GM18873 (cell line): ENCODE measurements around the gene LYSMD4.
"Not testable (repeated sequence)": the region's sequence is repeated elsewhere in the genome, so short reads cannot be mapped to it uniquely, and the experiment has no call there.

Source experiments
- ATAC-seq: cut with Tn5 transposase; IDR thresholded peaks from one replicate; pipeline ENCODE4 v1.9.1; 2021; ENCODE audit warnings: mild to moderate bottlenecking, moderate library complexity, moderate number of reproducible peaks; ENCODE audit not compliant: unreplicated experiment, low FRiP score

Gene LYSMD4

DNA sequence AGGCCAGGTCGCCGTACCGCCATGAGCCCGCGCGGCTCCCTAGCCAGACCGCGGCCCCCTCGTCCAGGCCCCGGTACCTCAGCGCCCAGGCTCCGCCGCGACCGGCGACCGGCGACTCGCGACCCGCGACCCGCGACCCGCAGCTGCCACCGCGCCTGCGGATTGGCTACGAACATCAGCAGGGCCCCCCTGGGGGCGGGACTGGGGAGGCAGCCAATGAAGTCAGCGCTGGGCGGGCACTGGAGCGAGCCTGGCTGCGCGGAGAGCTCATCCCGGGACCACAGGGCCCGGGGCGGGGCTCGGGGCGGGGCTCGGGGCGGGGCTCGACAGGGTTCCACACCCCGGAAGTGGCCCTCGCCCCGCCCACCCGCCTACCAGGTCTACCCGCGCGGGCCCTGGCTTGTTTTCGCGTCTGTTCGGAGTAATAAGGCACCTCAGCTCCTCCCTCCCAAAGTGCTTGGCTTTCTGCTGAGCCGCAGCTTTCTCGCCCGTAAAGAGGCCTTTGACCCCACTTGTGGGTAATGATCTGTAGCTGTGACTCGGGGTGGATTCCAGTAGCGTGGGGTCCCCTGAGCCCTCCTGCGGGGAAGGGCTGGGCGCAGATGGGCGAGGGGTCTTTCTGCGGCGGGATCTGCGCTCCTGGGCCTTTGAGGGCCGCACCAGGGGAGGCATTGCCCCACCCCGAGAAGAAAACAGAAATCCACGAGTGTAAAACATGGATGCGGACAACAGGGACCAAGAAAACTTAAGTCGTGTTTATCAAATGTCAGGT is at the start of gene LYSMD4:
Gene LYSMD4 (minus strand): TSS at position 170 of the 772 bp plus-strand sequence. CDS start 1,438 bp downstream, outside the sequence.
- peak; percentile 95 for ATAC-seq

DNA sequence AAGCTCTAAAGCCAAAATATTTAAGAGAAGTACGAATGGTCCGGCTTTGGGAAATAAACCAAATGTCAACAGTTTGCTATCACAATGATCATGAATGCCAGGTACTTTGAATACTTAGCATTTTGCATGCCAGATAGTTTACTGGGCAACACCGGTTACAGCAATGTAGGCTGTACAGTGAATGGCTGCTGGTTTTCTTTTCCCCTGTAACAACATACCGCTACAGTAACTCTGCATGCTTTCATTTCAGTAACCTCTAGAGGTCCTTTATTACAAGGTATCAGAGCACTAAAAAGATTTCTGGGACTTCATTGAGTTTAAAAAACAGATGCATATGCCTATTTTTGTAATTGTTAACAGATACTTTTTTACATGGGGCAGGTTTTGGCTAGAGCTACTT is 48.8 kb upstream of the LYSMD4 start:
- not testable (repeated sequence) for ATAC-seq

DNA sequence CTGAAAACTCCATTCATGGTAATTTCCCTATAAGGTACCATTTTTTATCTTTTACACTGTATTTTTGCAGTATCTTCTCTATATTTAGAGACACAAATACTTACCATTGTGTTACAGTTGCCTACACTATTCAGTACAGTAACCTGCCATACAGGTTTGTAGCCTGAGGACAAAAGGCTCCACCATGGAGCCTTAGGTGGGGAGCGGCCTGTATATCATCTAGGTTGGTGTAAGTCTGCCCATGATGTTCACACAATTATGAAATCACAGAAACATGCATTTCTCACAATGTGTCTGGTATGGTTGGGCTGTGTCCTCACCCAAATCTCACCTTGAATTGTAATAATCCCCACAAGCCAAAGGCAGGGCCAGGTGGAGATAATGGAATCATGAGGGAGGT is 43.9 kb upstream of the LYSMD4 start:
- no peak for ATAC-seq

DNA sequence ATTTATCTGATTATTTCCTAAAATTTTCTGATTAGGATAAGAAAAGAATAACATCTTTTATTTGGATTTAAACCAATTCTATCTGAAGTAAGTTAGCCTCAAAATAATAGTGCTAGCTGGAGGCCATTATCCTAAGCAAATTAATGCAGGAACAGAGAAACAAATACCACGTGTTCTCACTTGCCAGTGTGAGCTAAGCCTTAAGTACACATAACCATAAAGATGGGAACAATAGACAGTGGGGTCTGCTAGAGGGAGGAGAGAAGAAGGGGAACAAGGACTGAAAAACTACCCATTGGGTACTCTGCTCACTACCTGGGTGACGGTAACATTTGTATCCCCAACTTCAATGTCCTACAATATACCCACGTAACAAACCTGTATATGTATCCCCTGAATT is 31.3 kb upstream of the LYSMD4 start:
- ATAC-seq: no peak

DNA sequence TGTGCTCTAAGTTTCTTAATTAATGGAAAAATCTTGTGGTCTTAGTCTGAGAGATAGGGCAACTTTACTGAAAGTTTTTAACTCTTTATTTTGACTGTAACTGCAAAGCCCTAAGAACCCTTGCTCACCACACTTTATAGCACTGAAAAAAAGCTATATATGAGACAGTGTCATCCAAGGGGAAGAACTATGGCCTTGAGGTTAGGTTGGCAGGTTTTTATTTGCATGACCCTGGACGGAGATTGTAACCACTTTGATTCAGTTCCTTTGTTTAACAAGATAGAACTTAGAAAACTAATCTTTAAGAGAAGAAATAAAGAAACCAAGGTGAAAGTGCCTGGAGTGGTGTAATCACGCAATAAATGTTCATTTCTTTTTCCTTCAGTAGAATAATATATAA is 30.6 kb upstream of the LYSMD4 start:
- ATAC-seq: no peak

DNA sequence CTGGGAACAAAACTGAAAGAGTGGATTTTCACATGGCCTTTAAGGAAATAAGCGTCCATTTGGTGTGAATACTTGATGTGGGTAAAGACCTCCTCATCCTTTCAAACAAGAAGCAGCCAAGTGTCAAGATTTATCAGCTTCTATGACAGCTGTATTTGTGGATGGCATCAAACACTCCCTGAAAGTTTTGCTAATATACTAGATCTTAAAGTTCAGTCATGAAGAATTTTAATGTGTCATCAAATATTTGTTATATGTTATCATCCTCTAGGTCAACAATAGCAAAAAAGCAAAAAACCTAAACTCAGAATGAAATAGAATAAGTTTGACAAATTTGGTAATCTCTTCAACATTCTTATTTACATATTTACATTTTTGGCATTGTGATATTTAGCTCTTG is 29.1 kb upstream of the LYSMD4 start:
- no peak for ATAC-seq

DNA sequence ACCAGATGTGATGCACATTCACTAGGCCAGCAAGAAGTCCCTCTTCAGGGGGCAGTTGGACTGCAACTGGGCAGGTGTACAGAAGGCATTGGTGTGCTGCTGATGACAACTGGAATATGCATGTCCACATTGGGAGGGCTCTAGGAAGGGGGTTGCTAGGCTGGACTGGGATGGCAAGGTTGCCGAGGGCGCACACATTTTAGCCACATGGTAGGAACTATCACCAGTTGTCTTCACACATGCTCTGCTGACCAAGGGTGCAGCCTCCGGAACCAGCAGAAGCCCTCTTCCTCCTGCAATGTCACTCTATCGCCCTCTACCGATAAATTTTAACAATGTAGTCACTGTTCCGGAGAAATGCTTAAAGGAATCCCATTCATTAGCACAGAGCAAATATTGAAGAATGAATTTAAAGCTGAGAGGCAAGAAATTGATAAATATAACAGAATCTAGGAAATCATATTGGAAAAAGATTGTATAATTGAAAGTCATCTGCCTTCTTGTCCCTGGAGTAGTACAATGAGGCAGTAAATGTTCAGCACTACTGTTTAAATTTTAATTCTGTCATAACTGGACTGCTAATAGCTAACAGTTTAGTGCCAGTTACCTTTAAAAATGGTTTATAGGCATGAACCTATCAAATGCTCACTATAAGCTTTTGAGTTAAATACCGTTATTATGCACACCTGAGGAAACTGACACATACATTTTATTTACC is 22.6 kb upstream of the LYSMD4 start:
- peak; percentile 74 for ATAC-seq

DNA sequence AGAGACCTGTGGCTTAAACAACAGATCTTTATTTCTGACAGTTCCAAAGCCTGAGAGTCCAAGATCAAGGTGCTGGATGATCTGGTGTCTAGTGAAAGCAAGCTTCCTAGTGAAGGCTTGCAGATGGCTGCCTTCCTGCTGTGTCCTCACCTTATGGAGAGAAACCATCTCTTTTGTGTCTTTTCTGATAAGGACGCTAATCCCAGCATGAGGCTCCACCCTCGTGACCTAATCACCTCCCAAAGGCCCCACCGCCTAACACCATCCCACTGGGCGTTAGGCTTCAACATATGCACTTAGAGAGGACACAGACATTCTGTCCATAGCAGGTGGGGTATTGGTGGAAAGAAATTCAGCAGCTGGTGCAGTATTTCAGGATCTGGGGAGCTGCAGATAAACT is 19.8 kb upstream of the LYSMD4 start:
- ATAC-seq: no peak

DNA sequence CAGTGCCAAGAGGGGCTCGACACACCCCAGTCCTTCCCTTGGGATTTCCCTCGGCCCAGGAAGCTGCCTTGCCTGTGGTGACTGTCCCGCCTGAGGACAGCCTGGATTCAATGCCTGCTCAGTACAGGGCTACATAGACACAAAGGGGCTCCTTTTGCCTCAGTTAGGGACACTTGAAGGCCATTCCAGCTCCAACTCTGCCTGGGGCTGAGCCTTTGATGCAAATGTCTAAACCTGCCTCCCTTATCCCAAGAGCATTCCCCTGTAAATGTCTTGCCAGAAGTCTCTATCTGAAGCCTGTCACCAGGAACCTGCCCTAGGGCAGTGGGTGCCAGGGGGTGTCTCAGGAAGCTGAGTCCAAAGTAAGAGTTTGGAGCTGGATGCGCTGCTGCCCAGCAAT is 19.3 kb upstream of the LYSMD4 start:
- ATAC-seq: no peak

DNA sequence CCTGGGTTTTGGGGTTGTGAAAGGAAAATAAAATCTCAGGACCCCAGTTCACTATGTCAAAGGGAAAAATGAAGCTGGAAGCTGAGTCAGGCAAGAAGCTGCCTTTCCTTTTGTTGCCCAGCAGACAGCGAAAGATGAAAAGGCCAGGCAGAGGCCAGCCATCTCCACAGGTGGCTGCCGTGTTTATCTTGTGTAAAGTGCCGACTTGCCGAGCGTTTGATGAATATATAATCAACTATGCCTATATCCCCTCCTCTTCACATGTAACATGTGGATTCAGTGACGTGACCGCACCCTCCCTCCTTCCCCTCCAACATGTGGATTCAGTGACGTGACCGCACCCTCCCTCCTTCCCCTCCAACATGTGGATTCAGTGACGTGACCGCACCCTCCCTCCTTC is 17.1 kb upstream of the LYSMD4 start:
- not testable (repeated sequence) for ATAC-seq

DNA sequence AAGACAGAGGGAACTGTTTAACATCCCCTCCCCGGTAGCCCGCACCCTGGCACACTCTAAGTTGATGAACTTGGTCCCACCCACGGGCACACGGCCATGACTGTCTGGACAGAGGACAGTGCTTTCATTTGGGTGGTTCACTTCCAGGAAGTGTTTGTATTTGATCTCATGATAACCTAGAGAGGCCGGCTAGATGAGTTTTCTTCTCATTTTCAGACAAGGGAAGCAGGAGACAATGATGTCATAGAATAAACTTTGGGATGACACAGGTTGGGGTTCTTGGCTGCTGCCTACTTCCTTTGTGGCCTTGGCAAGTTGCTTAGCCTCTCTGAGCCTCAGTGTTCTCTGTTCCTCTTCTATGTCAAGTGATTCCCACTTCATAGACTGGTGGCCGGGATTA is 16.1 kb upstream of the LYSMD4 start:
- no peak for ATAC-seq

DNA sequence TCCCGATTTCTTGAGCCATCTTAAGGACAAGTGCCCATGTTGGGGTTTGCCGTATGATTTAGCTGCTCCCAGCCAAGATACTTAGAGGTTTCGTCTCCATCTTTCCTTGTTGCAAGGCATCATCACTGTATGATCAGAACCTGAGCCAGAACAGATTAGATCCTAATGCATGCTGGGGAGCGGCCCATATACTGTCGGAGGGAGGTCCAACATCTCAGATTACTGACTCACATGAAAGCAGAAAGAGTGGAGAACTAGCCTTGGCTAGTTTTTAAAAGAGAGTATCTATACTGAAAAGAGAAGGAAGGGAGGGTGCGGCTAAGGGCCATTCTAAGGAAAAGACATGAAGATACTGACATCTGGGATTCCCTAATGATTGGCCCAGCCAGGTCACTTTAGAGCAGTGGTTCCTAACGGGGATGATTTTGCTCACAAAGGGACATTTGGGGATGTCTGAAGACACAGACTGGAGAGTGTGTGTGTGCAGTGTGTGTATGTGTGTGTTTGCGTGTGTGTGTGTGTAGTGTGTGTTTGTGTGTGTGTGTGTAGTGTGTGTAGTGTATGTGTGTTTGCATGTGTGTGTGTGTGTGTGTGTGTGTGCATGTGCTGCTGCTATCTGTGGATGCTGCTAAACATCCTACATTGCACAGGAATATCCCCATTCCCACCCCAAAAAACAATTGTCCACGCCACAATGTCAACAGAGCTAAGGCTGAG is 12.3 kb upstream of the LYSMD4 start:
- ATAC-seq: no peak

DNA sequence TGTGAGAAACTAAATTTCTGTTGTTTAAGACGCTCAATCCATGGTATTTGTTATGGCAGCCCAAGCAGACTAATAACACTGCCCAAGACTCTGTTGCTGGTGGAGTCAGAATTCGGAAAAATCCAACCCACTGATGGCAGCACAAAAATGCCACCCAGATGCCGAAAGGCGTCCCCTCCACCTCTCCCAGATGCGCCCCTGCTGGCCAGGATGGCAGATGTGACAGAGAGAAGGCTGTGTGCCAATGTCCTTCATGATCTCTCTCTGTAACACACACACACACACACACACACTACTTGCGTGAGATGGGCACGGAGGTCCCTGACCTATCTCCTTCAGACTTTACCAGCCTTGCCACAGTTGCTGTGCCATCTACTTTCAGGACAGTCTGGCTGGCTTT is 10.9 kb upstream of the LYSMD4 start:
- ATAC-seq: no peak

DNA sequence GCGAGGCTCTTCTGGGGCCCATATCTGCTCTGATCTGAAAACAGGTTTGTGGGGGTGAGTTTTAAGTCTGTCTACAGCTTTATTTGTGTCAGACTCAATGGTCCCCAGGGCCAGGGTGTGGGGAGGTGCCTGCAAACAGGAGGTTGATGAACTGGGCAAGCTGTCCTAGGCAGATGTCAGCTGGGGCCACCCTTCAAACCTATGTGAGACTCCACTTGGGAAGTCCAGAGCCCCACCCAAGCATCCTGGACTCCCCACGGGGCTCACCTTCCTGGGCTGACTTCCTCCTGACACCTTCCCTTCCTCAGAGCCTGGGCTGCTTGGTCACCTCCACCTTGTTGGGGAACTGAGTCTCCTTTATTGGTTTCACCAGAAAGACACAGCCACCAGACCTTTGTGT is 8.6 kb upstream of the LYSMD4 start:
- ATAC-seq: no peak

DNA sequence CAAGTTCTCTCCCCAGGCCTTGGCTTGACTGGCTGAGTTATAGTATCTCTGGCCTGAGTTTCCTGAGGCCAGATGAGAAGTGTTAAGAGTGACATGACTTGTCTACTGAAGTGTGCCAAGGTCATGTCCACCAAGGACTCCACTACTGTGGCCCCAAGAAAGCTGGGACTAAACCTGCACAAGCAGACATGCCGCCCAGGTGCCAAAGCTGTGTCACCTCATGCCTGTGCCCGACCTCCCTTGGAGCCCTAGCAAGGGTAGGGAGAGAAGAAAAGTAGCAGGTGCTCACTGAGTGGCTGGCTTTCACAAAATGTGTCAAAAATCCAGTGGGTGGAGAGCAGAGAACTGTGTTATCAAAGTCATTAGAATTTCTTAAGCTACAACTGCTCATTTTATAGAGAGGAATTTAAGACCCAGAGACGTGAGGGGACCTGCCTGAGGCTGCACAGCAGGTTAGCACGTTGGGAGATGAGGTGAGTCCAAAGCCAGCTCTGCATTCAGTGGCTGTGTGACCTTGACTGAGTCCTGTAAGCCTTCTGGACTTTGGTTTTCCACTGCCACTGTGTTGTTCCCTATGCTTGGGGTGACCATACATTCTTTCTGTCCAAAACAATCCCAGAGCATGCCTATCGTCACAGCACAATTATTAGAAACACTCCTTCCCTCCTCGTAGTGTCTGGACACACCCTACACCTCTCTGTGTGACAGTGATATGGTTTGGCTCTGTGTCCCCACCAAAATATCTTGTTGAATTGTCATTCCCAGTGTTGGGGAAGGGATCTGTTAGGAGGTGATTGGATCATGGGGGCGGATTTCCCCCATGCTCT is 5.0 kb upstream of the LYSMD4 start:
- no peak for ATAC-seq

DNA sequence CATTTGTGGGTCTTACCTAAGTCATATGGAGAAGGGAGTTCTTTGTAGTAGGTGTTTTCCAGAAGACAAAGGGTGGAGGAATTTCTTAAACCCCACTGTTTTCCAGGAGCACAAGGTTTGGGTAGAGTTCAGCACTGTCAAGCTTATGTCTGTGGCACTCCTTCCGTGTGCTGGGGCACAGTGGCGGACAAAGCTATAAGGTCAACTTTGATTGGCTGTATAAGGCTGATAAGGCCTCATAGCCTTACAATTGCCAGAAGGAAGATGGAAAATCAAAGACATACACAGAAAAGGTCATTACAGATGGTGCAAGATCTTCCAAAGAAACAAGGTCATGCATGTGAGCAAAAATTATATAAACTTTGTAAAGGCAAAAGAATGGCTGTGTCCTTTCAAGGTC is 3.5 kb upstream of the LYSMD4 start:
- no peak for ATAC-seq

DNA sequence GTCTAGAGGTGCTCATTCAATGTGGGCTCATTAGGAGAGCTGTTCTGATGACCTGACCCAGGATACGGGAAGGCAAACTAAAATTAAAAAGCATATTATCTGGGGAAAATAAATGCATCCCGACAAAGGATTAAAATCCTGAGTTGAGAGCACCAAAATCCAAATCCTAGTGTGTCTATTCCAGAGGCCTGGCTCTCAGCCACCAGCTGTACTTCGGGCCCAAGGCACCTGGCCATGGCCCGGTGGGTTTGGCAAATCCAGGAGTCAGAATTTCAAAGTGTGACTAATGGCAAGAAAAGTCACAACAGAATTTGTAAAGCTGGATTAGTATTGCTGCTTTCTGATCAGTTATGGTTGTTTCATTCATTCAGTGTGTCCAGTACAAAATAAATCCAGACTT is 2.6 kb upstream of the LYSMD4 start:
- ATAC-seq: no peak

DNA sequence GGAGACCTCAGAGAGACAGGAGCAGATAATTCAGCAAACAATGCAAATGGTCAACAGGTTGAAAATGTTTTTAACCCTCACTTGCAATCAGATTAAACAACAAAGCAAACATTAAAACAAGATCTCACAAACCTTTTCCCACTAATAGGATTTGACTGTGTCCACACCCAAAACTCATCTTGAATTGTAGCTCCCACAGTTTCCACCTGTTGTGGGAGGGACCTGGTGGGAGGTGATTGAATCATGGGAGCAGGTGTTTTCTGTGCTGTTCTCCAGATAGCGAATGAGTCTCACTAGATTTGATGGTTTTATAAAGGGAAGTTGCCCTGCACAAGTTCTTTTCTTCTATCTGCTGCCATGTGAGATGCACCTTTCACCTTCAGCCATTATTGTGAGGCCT is 1.3 kb upstream of the LYSMD4 start:
- no peak for ATAC-seq

DNA sequence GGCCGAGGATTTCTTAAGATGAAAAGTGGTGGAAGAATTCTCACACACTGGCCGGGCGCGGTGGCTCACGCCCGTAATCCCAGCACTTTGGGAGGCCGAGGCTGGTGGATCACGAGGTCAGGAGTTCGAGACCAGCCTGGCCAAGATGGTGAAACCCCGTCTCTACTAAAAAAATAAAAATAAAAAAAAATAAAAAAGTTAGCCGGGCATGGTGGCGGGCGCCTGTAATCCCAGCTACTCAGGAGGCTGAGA is 729 bp upstream of the LYSMD4 start:
- not testable (repeated sequence) for ATAC-seq

DNA sequence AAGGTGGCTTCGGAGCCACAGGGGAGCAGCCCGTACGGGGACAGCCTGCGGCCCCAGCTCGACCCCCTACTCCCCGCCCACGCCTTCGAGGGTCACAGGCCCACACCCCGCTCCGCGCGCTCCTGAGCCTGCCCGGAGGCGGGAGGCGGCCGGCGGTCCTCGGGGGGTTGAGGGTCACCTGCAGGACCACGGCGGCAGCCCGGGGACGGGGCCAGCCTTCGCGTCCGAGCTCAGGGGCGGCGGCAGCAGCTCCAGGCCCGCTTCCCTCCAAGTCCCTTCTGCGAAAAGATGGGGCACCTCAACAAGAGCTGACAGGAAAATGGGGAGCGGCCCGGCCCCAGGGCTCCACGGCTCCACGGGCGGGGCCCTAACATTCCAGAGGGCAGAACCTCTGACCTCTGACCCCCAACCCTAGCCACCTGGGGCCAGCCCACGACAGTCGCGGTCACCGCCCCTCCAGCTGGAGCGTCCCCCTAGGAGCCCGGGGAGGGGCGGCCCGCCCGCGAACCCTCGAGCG is 428 bp downstream of the LYSMD4 start:
- ATAC-seq: no peak
